H1 (cell line): ENCODE results near the gene IRAG1.

Source experiments
- EP300 ChIP-seq, 2 experiments: IDR thresholded peaks; 1 replicate in 1 of 2; 2 replicates in 1 of 2; pipeline ENCODE4 v1.6.1; 2011 to 2012; ENCODE audit warnings: low read depth in 2 of 2, low read length in 2 of 2, mild to moderate bottlenecking in 2 of 2, borderline replicate concordance in 1 of 2, inconsistent platforms in 1 of 2, moderate library complexity in 1 of 2
- EZH2 ChIP-seq: fragments of 200-600 bp; sonication (generic); IDR thresholded peaks from 2 replicates; pipeline ENCODE4 v1.7.1; 2012; ENCODE audit warnings: low read depth, mild to moderate bottlenecking, moderate library complexity, low read length, inconsistent platforms; ENCODE audit not compliant: severe bottlenecking
- NANOG ChIP-seq: IDR thresholded peaks from 2 replicates; pipeline ENCODE4 v1.6.1; 2011; ENCODE audit warnings: low read length, low read depth, mild to moderate bottlenecking, inconsistent platforms; ENCODE audit not compliant: insufficient read depth, poor library complexity, severe bottlenecking
- POLR2A ChIP-seq, 2 experiments: IDR thresholded peaks; 1 replicate in 1 of 2; 2 replicates in 1 of 2; pipeline ENCODE4 v1.6.1; 2011; ENCODE audit warnings: low read depth in 2 of 2, low read length in 2 of 2, mild to moderate bottlenecking in 2 of 2; ENCODE audit errors: control extremely low read depth in 1 of 2
- POLR2AphosphoS5 ChIP-seq: IDR thresholded peaks from 2 replicates; pipeline ENCODE4 v1.6.1; 2011; ENCODE audit warnings: low read depth, low read length
- YY1 ChIP-seq: IDR thresholded peaks from 2 replicates; pipeline ENCODE4 v1.6.1; 2011; ENCODE audit warnings: low read depth, mild to moderate bottlenecking, low read length
- TF ChIP-seq, protein P1 (sequence below), 3 experiments: IDR thresholded peaks; 1 replicate in 2 of 3; 2 replicates in 1 of 3; pipeline versions ENCODE4 v1.5.1 to v1.6.1; 2011; ENCODE audit warnings: low read length in 3 of 3, mild to moderate bottlenecking in 3 of 3, inconsistent platforms in 2 of 3, low read depth in 1 of 3, moderate library complexity in 1 of 3; ENCODE audit not compliant: insufficient read depth in 1 of 3; ENCODE audit errors: control extremely low read depth in 1 of 3
- TF ChIP-seq, protein P2 (sequence below): IDR thresholded peaks from 2 replicates; pipeline ENCODE4 v1.6.1; 2011; ENCODE audit warnings: low read length, improper control_type of control experiment
- TF ChIP-seq, protein P3 (sequence below): IDR thresholded peaks from 2 replicates; pipeline ENCODE4 v1.6.1; 2011; ENCODE audit warnings: low read depth, mild to moderate bottlenecking, low read length; ENCODE audit not compliant: insufficient read depth
- TF ChIP-seq, protein P4 (sequence below): IDR thresholded peaks from 2 replicates; pipeline ENCODE4 v1.6.1; 2012; ENCODE audit warnings: inconsistent platforms

DNA sequence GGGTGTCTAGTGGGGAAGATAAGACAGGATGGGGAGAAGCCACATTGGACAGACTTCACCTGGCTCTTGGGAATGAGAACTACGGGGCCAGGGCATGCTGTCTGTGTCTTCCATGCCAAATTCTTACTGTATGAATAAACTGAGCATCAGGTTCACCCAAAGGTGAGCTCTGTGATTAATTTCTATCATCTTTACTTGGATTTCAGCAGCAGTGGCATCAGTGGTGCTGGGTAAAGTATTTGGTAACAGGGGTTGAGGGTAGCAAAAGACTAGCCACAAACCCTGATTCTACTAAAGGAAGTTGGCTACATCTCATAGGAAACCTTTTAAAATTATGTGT is 38.8 kb downstream of the IRAG1 start:
- no peak for TF ChIP-seq POLR2A (IDR thresholded peaks at IDR 0.05; ENCODE audit: control extremely low read depth in 1 of 2, low read depth in 2 of 2, low read length in 2 of 2)
- no peak for TF ChIP-seq YY1
- TF ChIP-seq, protein P1, sequence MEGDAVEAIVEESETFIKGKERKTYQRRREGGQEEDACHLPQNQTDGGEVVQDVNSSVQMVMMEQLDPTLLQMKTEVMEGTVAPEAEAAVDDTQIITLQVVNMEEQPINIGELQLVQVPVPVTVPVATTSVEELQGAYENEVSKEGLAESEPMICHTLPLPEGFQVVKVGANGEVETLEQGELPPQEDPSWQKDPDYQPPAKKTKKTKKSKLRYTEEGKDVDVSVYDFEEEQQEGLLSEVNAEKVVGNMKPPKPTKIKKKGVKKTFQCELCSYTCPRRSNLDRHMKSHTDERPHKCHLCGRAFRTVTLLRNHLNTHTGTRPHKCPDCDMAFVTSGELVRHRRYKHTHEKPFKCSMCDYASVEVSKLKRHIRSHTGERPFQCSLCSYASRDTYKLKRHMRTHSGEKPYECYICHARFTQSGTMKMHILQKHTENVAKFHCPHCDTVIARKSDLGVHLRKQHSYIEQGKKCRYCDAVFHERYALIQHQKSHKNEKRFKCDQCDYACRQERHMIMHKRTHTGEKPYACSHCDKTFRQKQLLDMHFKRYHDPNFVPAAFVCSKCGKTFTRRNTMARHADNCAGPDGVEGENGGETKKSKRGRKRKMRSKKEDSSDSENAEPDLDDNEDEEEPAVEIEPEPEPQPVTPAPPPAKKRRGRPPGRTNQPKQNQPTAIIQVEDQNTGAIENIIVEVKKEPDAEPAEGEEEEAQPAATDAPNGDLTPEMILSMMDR (IDR thresholded peaks at IDR 0.05; ENCODE audit: control extremely low read depth in 1 of 3, insufficient read depth in 1 of 3, low read depth in 1 of 3, low read length in 3 of 3) = no peak
- TF ChIP-seq, protein P2, sequence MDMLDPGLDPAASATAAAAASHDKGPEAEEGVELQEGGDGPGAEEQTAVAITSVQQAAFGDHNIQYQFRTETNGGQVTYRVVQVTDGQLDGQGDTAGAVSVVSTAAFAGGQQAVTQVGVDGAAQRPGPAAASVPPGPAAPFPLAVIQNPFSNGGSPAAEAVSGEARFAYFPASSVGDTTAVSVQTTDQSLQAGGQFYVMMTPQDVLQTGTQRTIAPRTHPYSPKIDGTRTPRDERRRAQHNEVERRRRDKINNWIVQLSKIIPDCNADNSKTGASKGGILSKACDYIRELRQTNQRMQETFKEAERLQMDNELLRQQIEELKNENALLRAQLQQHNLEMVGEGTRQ = no peak
- TF ChIP-seq NANOG = no peak
- TF ChIP-seq, protein P3, sequence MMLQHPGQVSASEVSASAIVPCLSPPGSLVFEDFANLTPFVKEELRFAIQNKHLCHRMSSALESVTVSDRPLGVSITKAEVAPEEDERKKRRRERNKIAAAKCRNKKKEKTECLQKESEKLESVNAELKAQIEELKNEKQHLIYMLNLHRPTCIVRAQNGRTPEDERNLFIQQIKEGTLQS = no peak
- no peak for TF ChIP-seq EP300 (IDR thresholded peaks at IDR 0.05; ENCODE audit: borderline replicate concordance in 1 of 2, low read depth in 2 of 2, low read length in 2 of 2)
- no peak for TF ChIP-seq EZH2
- TF ChIP-seq POLR2AphosphoS5 = no peak
- TF ChIP-seq, protein P4, sequence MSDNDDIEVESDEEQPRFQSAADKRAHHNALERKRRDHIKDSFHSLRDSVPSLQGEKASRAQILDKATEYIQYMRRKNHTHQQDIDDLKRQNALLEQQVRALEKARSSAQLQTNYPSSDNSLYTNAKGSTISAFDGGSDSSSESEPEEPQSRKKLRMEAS = no peak
